ENCODE data around the gene HPDL.
"Not testable (repeated sequence)": the region's sequence is repeated elsewhere in the genome, so short reads cannot be mapped to it uniquely, and the experiment has no call there.

HPDL gene

DNA sequence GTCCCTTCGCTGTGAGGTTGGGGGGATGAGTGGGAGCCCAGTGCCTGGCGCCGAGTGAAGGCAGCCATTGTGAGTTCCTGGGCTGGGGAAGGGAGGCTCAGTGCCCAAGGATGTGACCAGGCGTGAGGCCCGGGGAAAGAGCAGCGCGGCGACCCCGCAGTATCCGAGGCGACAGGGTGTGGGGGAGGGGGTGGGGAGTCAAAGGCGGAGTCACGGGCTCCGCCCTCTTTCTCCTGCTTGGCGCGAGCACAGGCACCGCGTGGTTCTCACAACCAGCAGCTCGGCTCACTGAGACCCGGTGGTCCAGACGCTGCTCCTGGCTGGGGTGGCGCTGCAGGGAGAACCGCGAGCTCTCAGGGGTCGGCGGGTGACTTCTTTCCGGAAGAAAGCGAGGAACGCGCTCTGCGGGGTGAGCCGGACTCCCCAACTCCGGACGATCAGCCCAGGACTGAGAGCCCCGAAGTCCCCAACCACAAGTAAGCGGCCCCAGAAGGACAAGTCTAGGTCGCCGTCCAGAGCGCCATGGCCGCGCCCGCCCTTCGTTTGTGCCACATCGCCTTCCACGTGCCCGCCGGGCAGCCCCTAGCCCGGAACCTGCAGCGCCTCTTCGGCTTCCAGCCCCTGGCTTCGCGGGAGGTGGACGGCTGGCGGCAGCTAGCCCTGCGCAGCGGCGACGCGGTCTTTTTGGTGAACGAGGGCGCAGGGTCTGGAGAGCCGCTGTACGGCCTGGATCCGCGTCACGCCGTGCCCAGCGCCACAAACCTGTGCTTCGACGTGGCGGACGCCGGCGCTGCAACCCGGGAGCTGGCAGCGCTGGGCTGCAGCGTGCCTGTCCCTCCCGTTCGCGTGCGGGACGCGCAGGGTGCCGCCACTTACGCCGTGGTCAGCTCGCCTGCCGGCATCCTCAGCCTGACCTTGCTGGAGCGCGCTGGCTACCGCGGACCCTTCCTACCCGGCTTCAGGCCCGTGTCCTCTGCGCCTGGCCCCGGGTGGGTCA, at the start of gene HPDL:
Gene HPDL (plus strand): TSS at position 269 of the 997 bp plus-strand sequence. CDS start 254 bp downstream, at position 523.
- peak; percentile 60 for DNase-seq

DNA sequence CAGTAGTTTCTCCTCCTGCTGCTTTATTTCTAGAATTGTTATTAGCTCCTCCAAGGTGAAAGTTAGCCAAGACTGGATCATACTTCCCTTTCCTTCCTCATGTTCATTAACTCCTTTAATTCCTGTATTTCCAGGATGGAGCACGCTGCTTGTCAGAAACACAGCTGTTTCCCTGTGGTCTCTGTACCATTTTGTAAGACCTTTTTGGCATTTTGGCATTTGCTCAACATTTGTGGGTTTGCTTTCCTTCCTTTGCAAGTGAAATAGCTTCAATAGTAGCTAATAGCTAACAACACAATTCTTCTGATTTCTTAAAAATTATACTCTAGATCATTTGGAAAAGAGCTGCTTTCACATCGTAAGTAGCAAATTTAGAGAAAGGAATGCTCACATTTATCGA, 44.3 kb upstream of the HPDL start:
- DNase-seq, result no peak

DNA sequence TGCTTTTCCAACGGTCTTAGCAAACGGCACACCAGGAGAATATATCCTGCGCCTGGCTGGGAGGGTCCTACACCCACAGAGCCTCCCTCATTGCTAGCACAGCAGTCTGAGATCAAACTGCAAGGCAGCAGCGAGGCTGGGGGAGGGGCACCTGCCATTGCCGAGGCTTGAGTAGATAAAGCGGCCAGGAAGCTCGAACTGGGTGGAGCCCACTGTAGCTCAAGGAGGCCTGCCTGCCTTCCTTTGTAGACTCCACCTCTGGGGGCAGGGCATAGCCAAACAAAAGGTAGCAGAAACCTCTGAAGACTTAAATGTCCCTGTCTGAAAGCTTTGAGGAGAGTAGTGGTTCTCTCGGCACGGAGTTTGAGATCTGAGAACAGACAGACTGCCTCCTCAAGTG, 41.8 kb upstream of the HPDL start:
- not testable (repeated sequence) for DNase-seq

DNA sequence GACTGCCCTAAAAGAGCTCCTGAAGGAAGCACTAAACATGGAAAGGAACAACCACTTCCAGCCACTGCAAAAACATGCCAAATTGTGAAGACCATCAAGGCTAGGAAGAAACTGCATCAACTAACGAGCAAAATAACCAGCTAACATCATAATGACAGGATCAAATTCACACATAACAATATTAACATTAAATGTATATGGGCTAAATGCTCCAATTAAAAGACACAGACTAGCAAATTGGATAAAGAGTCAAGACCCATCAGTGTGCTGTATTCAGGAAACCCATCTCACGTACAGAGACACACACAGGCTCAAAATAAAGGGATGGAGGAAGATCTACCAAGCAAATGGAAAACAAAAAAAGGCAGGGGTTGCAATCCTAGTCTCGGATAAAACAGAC, 40.2 kb upstream of the HPDL start:
- DNase-seq, result not testable (repeated sequence)

DNA sequence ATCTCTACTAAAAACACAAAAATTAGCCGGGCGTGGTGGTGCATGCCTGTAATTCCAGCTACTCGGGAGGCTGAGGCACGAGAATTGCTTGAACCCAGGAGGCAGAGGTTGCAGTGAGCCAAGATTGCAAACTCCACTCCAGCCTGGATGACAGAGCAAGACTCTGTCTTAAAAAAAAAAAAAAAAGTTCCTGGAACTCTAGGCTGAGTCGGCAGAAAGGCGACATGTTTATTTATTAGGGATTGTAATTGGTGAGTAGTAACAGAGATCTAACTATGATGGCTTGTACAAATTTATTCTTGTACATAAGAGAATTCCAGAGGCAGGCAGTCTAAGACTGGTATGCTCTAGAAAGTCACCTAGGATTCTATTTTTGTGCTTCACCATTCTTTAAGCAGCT, 35.7 kb upstream of the HPDL start:
- DNase-seq, result not testable (repeated sequence)

DNA sequence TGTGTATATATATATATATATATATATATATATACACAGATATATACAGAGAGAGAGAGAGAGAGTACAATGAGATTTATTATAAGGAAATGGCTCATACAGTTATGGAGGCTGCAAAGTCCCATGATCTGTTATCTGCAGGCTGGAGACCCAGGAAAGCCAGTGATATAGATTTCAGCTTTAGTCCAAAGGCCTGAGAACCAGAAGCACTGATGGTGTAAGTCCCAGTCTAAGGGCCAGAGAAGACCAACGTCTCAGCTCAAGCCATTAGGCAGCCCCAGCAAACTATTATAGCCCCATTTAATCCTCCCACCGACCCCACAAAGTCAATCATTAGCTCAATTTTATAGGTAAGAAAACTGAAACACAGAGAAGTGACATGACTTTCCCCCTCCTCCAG, 35.0 kb upstream of the HPDL start:
- DNase-seq, result no peak

DNA sequence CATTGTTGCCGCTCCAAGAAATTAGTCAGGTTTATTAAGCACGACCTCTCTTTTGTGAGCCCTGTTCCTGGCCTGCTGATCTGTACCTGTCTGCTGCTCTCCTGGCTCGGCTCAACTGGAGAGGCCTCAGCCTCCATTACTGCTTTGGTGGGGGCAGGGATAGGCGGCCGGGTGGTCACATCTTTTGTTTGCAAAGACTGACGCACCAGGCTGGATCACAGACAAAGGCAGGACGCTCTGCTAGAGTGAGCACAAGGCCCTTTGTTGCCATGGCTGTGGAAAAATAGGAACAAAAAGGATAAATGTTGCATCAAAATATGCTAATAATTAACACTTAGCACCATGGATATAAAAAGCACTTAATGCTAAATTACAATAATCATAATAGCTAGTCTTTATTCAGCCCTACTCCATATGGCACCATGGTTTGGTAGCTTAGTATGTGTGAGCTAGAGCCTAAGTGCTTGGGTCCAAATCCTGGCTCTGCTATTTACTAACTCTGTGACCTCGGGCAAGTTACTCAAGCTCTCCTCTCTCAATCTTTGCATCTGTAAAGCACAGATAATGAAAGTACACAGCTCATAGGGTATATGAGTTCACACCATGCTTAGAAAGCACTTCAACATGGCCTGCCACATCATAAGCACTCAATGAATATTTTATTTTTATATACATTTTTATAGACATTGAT, 28.9 kb upstream of the HPDL start:
- DNase-seq, result no peak

DNA sequence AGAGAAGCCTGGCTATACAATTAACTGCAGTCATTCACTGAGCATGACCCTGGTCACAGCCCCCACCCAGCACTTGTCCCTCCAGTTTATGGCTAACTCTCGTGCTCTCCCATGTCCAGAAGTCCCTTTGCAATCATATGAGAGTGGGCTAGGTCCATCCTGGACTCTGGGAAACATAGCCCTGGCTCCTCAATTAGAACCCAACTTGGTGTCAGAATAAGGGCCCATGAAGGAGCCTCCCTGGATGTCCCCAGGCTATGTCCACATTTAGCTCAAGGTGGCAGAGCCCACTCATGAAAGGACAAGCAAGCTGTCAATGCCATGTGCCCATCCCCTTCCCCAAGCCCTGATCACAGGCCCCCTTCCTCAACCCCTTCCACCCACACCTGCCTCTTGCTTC, 27.4 kb upstream of the HPDL start:
- no peak for DNase-seq

DNA sequence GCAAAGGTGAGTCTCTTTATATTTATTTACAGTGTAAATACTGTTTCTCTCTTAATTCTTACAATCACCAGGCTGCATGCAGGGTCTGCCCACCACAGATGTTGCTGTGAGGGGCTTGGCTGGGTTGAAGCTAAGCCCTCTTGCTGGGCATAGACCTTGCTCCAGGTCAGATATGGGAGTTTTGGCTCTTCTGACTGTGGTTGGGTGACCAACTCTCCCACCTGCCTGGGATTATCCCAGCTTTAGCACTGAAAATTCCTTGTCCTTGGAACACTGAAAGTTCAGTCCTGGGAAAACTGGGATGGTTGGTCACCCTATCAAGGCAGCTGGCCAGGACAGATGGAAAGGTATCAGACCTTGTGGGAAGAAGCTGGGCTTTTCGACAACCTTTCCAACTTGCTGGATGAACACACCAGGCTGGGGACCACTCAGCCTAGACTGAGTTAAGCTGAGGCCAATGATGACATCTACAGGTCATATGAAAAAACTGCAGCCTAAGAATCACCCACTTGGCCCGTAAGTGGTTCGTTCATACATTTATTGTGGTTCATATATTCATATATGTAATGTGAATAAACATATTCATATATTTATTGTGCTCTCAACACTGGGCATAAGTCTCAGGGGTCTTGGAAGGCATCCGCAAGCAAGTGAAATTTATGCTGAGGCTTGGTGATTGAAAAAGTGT, 26.6 kb upstream of the HPDL start:
- DNase-seq, result peak; percentile 42

DNA sequence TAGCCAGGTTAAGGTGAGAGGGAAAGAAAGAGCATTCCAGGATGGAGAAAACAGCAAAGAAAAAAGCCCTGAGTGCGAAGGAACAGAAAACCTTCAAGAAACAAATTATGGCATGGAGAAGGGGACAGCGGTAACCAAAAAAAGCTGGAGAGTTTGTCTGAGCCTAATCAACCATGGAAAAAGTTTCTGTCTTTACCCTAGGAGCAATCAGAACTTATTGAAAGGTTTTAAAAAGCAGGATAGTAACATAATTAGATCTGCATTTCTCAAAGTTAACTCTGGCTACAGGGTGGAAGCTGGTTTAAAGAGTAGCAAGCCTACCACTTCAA, 26.1 kb upstream of the HPDL start:
- DNase-seq, result no peak

DNA sequence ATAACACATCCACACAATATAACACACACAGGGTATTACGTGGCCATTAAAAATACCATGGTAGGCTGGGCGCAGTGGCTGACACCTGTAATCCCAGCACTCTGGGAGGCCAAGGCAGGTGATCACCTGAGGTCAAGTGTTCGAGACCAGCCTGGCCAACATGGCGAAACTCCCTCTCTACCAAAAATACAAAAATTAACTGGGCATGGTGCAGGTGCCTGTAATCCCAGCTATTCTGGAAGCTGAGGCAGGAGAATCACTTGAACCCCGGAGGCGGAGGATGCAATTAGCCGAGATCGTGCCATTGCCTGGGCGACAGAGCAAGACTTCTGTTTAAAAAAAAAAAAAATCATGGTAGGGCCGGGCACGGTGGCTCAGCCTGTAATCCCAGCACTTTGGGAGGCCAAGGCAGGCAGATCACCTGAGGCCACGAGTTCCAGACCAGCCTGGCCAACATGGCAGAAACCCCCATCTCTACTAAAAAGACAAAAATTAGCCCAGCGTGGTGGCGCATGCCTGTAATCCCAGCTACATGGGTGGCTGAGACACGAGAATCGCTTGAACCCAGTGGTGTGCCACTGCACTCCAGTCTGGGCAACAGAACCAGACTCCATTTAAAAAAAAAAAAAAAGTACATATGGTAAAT, 24.1 kb upstream of the HPDL start:
- DNase-seq, result no peak

DNA sequence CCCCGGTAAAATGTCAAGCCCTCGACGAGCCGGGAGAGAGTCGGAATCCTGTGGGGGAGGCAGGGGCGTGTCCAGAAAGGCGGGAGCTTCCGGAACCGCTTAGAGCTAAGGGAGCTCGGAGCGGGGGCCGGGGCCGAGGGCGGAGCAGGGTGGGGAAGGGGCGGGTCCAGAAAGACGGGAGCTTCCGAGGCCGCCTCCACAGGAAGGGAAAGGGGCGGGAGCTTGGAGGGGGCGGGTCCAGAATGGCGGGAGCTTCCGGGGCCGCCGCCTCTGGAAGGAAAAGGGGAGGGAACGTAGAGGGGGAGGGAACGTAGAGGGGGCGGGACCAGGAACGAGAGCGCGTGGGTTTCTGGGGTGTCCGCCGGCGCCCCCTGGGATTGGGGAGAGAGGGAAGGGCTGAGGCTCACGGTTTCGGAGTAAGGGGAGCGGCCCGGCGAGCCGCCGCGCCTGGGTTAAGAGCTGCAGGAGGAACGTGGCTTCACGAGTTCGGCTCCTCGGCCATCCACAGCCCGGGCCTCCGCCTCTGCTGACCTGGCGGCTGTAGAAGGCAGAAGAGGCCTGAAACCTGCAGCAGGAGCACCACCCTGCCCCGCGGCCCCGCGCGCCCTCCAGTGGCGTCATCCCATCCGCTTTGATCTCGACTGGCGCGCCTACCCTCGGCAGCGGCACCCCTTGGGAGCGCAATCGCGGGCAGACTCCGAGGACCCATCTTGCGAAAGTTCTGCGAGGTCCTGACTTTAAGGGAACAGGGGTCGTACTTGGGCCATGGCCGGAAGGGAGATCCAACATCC, 23.0 kb upstream of the HPDL start:
- DNase-seq, result peak; percentile 79

DNA sequence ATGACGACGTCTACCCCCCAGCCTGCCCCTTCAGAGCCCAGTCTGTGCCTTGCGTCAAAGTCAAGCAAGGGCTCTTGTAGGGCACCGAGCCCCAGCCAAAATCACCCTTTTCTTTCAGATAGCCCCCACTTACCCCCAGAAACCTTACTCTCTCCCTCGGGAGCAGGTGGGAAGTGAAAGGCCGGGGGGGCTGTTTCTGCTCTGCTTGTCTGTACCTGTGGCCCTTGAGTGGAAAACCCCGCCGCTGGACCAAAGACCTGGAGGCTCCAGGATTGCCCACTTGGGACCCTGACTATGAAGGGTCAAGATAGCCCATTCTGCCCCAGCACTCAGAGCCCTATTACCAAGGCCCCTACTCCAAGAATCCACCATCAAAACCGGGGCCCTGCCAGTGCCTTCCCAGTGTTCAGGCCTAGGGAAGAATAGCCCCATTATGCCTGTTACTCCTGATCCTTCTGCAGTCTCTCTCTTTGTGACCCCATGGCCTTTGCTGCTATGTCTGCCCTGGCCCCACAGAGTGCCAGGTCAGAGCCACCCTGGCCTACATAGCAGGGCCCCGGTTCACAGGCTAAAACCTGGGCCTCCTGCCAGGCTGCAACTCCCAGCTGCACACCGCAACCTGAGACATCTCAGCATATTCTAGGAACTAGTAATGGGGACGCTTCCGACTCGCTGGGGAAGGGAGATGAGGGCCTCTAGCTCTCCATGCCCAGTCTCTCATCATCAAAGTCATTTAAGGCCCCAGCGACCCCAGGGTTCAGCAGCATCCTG, 22.2 kb upstream of the HPDL start:
- DNase-seq, result peak; percentile 17

DNA sequence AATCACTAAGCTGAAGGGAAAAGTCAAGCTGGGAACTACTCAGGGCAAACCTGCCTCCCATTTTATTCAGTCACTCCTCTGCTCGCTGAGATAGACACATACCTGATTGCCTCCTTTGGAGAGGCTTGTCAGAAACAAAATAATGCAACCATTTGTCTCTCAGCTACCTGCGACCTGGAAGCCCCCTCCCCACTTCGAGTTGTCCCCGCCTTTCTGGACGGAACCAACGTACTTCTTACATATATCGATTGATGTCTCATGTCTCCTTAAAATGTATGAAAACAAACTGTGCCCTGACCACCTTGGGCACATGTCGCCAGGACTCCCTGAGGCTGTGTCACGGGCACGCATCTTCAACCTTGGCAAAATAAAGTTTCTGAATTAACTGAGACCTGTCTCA, 21.5 kb upstream of the HPDL start:
- DNase-seq, result no peak

DNA sequence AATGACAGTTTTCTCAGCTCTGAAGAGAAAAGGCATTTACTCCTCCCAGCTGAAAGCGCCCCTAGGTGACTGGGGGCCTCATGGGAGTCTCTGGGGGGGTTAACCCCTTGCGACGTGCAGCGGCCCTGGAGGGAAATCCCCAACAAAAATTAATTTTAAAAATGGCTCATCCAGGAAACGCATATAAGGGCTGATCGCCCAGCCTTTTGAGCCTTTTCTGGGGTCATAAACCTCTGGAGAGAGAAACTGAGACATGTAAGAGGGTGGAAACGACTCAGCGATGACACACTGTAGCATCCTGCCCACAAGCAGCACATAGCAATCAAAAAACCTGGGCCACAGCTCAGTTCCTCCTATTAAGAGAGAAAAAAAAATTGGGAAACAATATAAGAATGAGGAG, 20.4 kb upstream of the HPDL start:
- DNase-seq, result no peak

DNA sequence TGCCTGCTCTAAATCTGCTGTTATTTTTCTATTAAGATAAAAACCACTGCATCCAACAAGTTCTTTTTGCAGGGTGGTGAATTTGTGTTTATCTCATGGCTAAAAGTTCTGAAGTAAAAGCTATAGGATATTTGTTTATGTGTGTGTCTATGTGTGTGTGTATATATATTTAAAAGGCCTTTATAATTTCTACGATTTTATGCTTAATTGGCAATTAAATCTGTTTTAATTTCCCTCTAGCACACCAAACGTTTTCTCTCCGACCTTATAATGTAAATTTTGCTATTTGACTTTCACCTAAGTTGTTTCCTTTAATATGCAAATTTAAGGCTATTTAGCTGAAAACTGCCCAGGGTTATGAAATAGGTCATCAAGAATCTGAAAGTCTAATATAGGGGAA, 19.8 kb upstream of the HPDL start:
- no peak for DNase-seq

DNA sequence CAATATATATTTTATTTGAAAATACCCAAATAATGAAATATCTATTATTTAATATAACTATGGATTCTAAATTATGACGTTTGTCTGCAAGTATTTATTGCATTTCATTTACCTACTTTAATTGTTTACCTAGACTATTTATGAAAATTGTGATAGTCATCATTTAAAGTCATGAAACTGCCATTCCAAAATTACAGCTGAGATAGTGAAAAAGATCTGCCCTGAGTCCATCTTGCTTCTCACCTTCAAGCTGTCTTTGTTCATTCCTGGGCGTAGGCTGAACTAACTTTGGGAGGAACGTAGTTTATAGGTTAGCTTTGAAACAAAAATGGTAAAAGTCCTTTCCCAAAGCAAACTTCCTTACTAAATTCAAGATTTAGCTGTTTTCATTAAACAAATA, 12.4 kb upstream of the HPDL start:
- no peak for DNase-seq

DNA sequence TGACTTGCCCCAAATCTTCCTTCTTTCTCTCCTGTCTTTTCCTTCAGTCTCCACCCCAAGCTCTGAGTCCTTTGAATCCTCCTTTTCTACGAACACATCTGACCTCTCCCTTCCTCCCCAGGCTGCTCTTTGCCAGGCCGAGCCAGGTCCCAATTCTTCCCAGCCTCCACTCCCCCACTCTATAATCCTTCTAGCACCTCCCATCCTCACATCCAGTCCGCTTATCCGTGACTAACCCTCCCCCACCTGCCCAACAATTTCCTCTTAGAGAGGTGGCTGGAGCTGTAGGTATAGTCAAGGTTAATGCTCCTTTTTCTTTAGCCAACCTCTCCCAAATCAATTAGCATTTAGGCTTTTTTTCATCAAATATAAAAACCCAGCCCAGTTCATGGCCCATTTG, 9.5 kb upstream of the HPDL start:
- no peak for DNase-seq

DNA sequence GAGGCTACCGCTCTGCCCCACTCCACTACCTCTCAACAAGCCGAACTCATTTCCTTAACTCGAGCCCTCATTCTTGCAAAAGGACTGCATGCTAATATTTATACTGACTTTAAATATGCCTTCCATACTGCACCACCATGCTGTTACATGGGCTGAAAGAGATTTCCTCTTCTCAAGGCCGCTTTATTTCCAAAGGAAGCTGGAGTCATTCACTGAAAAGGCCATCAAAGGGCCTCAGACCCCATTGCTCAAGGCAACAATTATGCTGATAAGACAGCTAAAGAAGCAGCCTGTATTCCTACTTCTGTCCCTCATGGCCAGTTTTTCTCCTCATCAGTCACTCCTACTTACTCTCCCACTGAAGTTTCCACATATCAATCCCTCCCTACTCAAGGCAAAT, 6.9 kb upstream of the HPDL start:
- no peak for DNase-seq

DNA sequence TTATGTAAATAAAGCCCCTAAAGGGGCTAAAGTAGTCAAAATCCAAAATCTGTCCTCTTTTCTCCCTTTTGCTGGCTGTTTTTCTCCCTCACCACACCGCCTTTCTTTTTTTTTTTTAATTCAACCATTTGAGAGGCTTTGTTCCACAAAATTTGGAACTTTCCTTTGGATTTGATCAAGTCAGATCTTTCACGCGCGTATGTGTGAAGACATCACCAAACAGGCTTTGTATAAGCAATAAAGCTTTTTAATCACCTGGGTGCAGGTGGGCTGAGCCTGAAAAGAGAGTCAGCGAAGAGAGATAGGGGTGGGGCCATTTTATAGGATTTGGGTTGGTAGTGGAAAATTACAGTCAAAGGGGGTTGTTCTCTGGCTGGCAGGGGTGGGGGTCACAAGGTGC, 5.3 kb upstream of the HPDL start:
- DNase-seq, result no peak

DNA sequence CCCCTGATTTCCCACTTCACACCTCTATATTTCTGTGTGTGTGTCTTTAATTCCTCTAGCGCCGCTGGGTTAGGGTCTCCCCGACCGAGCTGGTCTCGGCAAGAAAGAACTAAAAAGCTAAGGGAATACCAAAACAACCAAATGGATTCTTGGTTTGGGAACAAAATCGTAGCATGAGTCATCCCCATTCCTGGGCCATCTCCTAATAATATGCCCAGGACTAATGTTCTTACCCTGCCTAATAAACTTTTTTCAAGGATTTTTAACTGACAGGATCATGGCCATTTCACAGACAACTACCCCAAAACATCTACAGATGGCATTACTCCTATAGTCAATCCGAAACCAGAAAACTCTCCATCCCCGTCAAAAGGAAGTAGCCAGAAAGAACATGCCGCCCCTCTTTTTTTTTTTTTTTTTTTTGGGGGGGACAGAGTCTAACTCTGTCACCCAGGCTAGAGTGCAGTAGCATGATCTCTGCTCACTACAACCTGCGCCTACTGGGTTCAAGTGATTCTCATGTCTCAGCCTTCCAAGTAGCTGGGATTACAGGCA, 4.1 kb upstream of the HPDL start:
- no peak for DNase-seq
